Measurements from ENCODE around the gene FTO. TPM values are rescaled to one million over a fixed set of nuclear protein-coding genes. Genes with fewer than 3 reads are reported as not detected.

FTO gene
- total RNA-seq, 1 donor from 2014 or later = 66.4 TPM

GRCh38 chr16:53922807-53923571, 219.0 kb downstream of the FTO start:
- intact Hi-C loops (cut with micrococcal nuclease) = no loop called here

- intact Hi-C loops (cut with micrococcal nuclease) = no loop called here
Observed at GRCh38 chr16:53924331-53925106, 220.6 kb downstream of the FTO start.

- intact Hi-C loops (cut with micrococcal nuclease) = no loop called here
Observed at GRCh38 chr16:53925107-53925410, 221.1 kb downstream of the FTO start.

- intact Hi-C loops (cut with micrococcal nuclease) = no loop called here
Observed at GRCh38 chr16:53925526-53925925, 221.6 kb downstream of the FTO start.

DNA sequence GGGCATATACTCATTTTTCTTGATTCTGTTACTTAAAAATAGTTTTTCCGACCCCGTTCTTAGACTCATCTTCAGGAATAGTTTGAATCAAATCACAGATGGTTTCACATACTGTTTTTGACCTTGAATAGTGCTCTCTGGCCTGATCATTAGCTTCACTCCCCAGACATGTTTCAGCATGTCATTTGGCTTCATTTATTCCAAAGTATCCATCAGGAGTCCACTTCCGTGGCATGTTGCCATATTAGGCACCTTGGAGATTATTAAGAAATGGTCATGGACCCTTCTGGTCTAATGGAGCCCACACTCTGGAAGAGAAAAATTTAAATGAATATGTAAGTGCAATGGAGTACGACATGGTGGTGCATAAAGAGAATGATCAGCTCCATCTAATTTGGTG, 222.3 kb downstream of the FTO start:
- intact Hi-C loops (cut with micrococcal nuclease) = no loop called here

GRCh38 chr16:53932975-53933374, 229.0 kb downstream of the FTO start:
- intact Hi-C loops (cut with micrococcal nuclease) = no loop called here

- intact Hi-C loops (cut with micrococcal nuclease) = no loop called here
Observed at GRCh38 chr16:53933407-53933806, 229.5 kb downstream of the FTO start.

GRCh38 chr16:53936052-53936451, 232.1 kb downstream of the FTO start:
- intact Hi-C loops (cut with micrococcal nuclease) = no loop called here

- intact Hi-C loops (cut with micrococcal nuclease) = no loop called here
Observed at GRCh38 chr16:53936529-53936928, 232.6 kb downstream of the FTO start.

DNA sequence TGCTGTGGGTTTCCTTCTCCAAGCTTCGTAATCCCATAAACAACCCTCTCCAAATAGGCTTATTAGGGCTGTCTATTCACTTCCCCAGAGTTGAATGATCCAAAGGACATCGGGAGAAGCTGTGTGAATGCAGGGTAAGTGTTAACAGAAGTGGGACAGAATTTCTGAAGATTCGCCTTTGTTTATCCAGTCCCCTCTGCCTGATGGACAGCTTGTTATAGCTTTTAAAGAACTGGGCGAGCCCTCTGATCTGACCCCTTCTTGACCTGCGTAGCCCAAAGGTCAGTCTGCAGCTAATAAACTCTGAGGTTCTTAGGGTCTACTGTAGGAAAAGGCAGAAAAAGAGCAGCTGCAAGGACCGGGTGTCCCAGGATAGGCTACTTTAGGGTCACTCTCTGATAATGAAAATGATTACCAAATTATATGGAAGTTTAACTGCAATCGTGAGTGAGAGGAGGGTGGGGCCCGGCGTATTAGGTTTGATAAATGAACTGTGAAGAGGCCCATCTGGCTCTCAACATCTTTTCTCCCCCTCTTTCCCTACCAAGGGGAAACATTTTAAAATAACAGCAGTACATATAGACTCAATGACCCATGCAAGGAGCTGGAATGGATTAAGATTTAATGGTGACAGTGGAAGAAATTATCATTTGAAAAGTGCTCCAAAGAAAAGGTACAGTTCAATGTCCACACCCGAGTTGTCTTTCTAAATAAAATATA, 233.4 kb downstream of the FTO start:
- intact Hi-C loops (cut with micrococcal nuclease) = no loop called here

DNA sequence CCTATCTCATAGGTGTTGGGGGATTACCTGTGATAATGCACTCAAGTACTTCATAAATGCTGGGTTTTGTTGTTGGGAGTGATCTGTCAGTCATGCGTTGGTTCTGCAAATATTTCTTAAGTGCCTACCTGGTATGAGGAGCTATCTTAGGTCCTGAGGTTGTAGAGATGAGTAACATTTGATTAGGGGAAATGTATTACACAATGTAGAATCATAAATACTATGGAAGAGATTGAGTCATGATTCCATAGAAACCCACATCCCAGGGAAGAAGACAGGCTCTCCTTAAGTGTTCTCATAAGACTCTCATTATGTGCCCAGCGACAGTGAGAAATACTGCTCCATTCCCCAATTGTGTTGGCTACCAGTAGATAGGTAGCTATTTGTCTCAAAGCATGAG, 240.1 kb downstream of the FTO start:
- intact Hi-C loops (cut with micrococcal nuclease) = no loop called here

DNA sequence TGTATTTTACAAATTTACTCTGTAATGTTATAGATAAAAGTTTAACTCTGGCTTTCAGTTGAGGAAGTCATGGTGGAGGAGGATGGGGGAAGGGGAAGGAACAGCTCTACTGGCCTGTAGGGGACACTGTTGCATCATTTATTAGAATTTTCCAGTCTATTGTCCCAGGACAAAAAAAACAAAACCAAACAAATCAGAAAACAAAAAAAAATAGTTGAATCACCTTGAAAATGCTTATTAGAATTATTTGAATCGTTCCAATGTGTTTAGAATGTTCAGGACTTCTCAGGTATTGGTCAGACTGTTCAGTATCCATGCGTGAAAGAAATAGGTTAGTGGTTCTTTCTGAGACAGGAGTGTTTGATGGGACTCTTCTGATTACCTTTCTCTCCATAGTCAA, 242.0 kb downstream of the FTO start:
- intact Hi-C loops (cut with micrococcal nuclease) = loop anchor here (5.0 kb wide), 4 partner anchors 54 to 1756 kb away; no protein-coding TSS in a partner anchor

GRCh38 chr16:53946746-53947386, 242.9 kb downstream of the FTO start:
- intact Hi-C loops (cut with micrococcal nuclease) = loop anchor here (5.0 kb wide), 4 partner anchors 55 to 1755 kb away; no protein-coding TSS in a partner anchor

DNA sequence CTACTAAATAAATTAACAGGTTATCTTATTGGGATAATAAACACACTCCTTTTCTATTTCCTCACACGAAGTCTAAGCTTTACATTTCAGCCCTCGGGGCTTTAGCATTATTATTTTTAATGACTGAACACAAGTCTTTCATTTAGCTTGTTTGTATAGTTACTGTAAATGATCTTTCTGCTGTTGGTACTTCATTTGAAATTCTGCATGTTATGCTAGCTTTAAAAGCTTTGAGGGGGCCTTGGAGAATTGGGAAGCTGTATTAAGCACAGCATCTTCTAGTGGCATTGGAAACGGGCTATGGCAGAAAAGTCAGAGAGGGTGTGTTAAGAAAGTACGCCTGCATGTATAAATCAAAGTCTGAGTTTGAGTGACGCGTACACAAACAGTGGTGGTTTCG, 243.7 kb downstream of the FTO start:
- intact Hi-C loops (cut with micrococcal nuclease) = loop anchor here (5.0 kb wide), 4 partner anchors 55 to 1755 kb away; no protein-coding TSS in a partner anchor

DNA sequence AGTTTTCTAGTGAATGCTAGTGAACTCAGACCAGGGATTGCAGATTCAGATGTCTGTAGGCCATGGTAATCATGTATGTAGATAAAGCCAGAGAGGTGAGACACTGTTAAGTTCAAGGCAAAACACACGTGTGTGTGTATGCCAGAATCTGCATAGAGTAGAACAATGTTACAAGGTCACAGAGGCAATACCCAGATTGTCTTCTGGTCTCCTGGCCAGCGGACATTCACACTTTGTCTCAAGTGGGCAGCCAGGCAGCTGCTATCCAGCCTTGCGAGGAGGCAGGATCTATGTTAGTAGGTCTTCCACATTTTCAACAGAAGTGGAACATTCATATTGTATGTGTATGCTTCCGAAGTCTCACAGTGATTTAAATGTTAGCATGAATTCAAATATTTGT, 244.4 kb downstream of the FTO start:
- intact Hi-C loops (cut with micrococcal nuclease) = loop anchor here (5.0 kb wide), 4 partner anchors 56 to 1754 kb away; no protein-coding TSS in a partner anchor

DNA sequence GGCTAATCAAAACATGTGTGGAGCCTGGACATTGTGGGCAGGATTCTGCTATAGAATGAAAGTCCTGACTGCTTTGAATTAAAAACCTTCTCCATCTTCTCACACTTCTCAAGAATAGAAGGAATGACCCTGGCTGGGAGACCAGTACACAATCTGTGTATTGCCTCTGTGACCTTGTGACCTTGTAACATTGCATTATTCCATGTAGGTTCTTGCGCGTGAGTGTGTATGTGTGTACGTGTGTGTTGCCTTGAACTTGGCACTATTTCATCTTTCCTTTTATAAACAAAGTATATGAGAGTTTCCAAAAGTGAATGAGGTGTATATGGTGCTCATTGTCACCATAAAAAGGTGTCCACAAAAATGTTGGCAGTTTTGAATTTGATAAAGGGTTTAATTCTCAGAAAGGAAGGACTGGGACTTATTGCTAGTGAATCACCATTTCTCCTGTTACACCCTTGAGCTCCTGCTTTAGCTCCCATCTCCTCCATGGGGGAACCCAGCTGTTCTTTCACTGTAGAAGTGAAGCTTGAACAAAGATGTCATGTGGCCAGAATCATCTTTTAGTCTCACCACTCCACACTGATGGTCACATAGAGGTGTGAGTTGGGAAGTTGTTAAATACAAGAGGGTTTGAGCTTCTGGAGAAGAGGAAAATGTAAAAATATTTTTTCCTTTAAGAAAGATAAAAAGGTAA, 244.9 kb downstream of the FTO start:
- intact Hi-C loops (cut with micrococcal nuclease) = loop anchor here (5.0 kb wide), 4 partner anchors 57 to 1753 kb away; no protein-coding TSS in a partner anchor

DNA sequence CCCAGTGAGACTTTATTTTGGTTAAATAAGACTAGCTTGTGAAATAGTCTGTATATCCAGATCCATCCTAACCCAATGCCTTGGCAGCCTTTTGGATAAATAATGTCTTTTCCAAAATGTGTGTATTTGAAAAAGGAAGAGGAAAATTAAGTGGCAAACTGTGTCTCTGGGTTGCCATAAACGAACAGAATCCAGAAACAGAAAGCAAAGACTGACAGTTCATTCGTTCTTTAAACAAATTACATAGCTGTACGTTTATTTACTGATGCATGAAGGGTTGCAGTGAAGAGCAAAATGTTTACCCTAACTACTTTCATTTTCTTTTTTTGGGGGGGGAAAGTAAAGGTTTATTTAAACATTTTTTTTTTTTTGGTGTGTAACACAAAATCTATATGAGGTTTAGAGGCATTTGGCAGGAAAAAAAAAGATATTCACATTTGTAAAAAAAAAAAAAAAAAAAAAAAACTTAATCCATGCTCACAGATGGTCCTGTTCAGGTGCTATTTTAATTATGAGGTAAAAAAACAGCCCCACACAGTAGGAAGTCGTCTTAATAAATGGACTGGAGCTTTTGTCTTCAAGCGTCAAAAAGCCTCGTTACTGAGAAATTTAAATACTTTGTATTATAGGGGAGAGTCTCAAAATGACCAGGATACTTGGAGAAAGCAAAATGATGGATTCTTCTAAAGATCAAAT, 245.9 kb downstream of the FTO start:
- intact Hi-C loops (cut with micrococcal nuclease) = loop anchor here (5.0 kb wide), 4 partner anchors 58 to 1752 kb away; no protein-coding TSS in a partner anchor

DNA sequence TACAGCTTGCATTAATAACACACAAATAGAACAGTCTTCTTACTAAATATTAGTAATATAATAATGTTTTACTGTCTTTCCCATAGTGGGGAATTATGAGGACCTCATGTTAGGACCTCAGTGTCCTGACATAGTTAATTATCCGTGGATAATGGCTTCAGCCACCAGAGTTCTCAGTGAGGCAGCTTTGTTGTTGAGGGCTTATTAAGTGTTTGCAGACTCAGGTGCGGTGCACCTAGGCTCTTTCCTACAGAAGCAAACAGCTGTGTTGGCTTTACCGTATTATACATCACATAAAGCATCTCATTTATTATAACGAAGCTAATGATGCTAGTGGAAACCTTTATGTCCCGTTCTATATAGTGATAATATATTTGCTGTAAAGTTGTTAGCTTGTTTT, 246.7 kb downstream of the FTO start:
- intact Hi-C loops (cut with micrococcal nuclease) = no loop called here

GRCh38 chr16:53952215-53953208, 248.6 kb downstream of the FTO start:
- intact Hi-C loops (cut with micrococcal nuclease) = loop anchor here (2.0 kb wide), 1 partner anchor 40 kb away; no protein-coding TSS in a partner anchor
